HepG2 (cell line): ENCODE results near the gene ENGASE. TPM values are rescaled to one million over a fixed set of nuclear protein-coding genes. Genes with fewer than 3 reads are reported as not detected.

Source experiments
- EP300 ChIP-seq, 3 experiments: sonication (generic) in 1 of 3; formaldehyde crosslinking in 1 of 3; IDR thresholded peaks; 2 replicates each; pipeline versions ENCODE4 v1.5.1 to v1.6.1; 2011 to 2020; ENCODE audit warnings: low read depth in 2 of 3, low read length in 2 of 3, borderline replicate concordance in 1 of 3, improper control_type of control experiment in 1 of 3, mild to moderate bottlenecking in 1 of 3, missing genetic modification reagents in 1 of 3, moderate library complexity in 1 of 3
- FOXA3 ChIP-seq: IDR thresholded peaks from 2 replicates; pipeline ENCODE4 v1.6.1; 2016; ENCODE audit warnings: missing genetic modification reagents, missing compliant biosample characterization
- KLF11 ChIP-seq: IDR thresholded peaks from 2 replicates; pipeline ENCODE4 v1.6.1; 2016; ENCODE audit warnings: missing compliant biosample characterization
- NCOR1 ChIP-seq: fragments of 200-600 bp; sonication (generic); IDR thresholded peaks from 2 replicates; pipeline ENCODE4 v1.7.0; 2017; ENCODE audit warnings: antibody characterized with exemption, low read length, borderline replicate concordance
- NFKBIZ ChIP-seq: IDR thresholded peaks from 2 replicates; pipeline ENCODE4 v1.6.1; 2018; ENCODE audit warnings: missing genetic modification reagents, missing compliant biosample characterization
- POLR2A ChIP-seq, 2 experiments: IDR thresholded peaks; 2 replicates each; pipeline ENCODE4 v1.6.1; 2011; ENCODE audit warnings: low read depth in 2 of 2, low read length in 2 of 2, mild to moderate bottlenecking in 1 of 2, moderate library complexity in 1 of 2; ENCODE audit not compliant: insufficient read depth in 1 of 2
- RBFOX2 ChIP-seq: fragments of 200-400 bp; formaldehyde crosslinking; IDR thresholded peaks from 2 replicates; pipeline ENCODE4 v1.6.1; 2017; ENCODE audit warnings: low read depth, mild to moderate bottlenecking, low read length
- SIX1 ChIP-seq: sonication (generic); formaldehyde crosslinking; IDR thresholded peaks from 2 replicates; pipeline ENCODE4 v1.4.0; 2020; ENCODE audit warnings: missing genetic modification reagents, borderline replicate concordance
- SOX5 ChIP-seq: IDR thresholded peaks from 2 replicates; pipeline ENCODE4 v1.6.1; 2016; ENCODE audit warnings: borderline replicate concordance
- SRSF1 ChIP-seq: fragments of 200-400 bp; formaldehyde crosslinking; optimal IDR thresholded peaks from 2 replicates; pipeline ENCODE3; 2017; ENCODE audit warnings: mild to moderate bottlenecking, low read depth, low read length, moderate library complexity
- TBX2 ChIP-seq: sonication (generic); formaldehyde crosslinking; IDR thresholded peaks from 2 replicates; pipeline ENCODE4 v1.5.0; 2020; ENCODE audit warnings: missing genetic modification reagents, mild to moderate bottlenecking, borderline replicate concordance
- TP53 ChIP-seq: sonication (generic); formaldehyde crosslinking; conservative IDR thresholded peaks from 2 replicates; pipeline ENCODE4 v1.4.0; 2020; ENCODE audit warnings: missing genetic modification reagents
- ZFP36L1 ChIP-seq: sonication (generic); formaldehyde crosslinking; IDR thresholded peaks from 2 replicates; pipeline ENCODE4 v1.8.0; 2022; ENCODE audit warnings: mild to moderate bottlenecking, missing genetic modification reagents, moderate library complexity
- ZMYM3 ChIP-seq: sonication (generic); formaldehyde crosslinking; IDR thresholded peaks from 2 replicates; pipeline ENCODE4 v1.5.1; 2020; ENCODE audit warnings: mild to moderate bottlenecking, missing genetic modification reagents
- ZNF143 ChIP-seq: sonication (generic); formaldehyde crosslinking; IDR thresholded peaks from 2 replicates; pipeline ENCODE4 v1.4.0; 2020; ENCODE audit warnings: missing genetic modification reagents
- ZNF569 ChIP-seq: sonication (generic); formaldehyde crosslinking; IDR thresholded peaks from 2 replicates; pipeline ENCODE4 v1.5.0; 2020; ENCODE audit warnings: mild to moderate bottlenecking, missing genetic modification reagents, moderate library complexity, borderline replicate concordance
- ZNF678 ChIP-seq: sonication (generic); formaldehyde crosslinking; IDR thresholded peaks from 2 replicates; pipeline ENCODE4 v1.4.0; 2020; ENCODE audit warnings: mild to moderate bottlenecking, missing genetic modification reagents
- ZNF747 ChIP-seq: sonication (generic); formaldehyde crosslinking; IDR thresholded peaks from 2 replicates; pipeline ENCODE4 v1.8.1; 2023; ENCODE audit warnings: missing genetic modification reagents, mild to moderate bottlenecking, borderline replicate concordance
- ZNF761 ChIP-seq: sonication (generic); formaldehyde crosslinking; conservative IDR thresholded peaks from 2 replicates; pipeline ENCODE4 v1.4.0; 2020; ENCODE audit warnings: mild to moderate bottlenecking, missing genetic modification reagents
- ZSCAN29 ChIP-seq: sonication (generic); formaldehyde crosslinking; conservative IDR thresholded peaks from 2 replicates; pipeline ENCODE4 v1.4.0; 2020; ENCODE audit warnings: mild to moderate bottlenecking, missing genetic modification reagents
- polyA plus RNA-seq, 8 experiments: library from polyadenylated mRNA; depleted of rRNA in 3 of 8; stranded (reverse) in 7 of 8; unstranded in 1 of 8; fragments of >200 nt; fragmentation: Illumina TruSeq in 4 of 8; extraction: Trizol in 4 of 8; gene quantifications; 2 replicates each; pipeline versions ENCODE4 v1.2.1 to v1.2.3, GENCODE V29; 2011 to 2016; ENCODE audit warnings: low read depth in 4 of 8, missing spikeins in 1 of 8, mixed read lengths in 1 of 8; ENCODE audit not compliant: insufficient read depth in 1 of 8
- total RNA-seq, 5 experiments: library from RNA; depleted of rRNA; stranded (reverse); fragments of >200 nt; fragmentation: Illumina TruSeq; extraction: Trizol; gene quantifications; 2 replicates each; pipeline ENCODE4 v1.2.3, GENCODE V29; 2016; ENCODE audit warnings: low read depth in 1 of 5
- TF ChIP-seq, protein P1 (sequence below): sonication (generic); formaldehyde crosslinking; IDR thresholded peaks from 2 replicates; pipeline ENCODE4 v1.4.0; 2020; ENCODE audit warnings: mild to moderate bottlenecking, missing genetic modification reagents
- TF ChIP-seq, protein P2 (sequence below): IDR thresholded peaks from 2 replicates; pipeline ENCODE4 v1.6.1; 2016; ENCODE audit warnings: control low read depth
- TF ChIP-seq, protein P3 (sequence below): fragments of 450-650 bp; IDR thresholded peaks from 2 replicates; pipeline ENCODE4 v1.6.1; 2016
- TF ChIP-seq, protein P4 (sequence below): IDR thresholded peaks from 2 replicates; pipeline ENCODE4 v1.6.1; 2016; ENCODE audit warnings: mild to moderate bottlenecking, missing biosample characterization, missing genetic modification reagents
- TF ChIP-seq, protein P5 (sequence below): sonication (generic); formaldehyde crosslinking; IDR thresholded peaks from 2 replicates; pipeline ENCODE4 v1.9.0; 2021; ENCODE audit warnings: missing genetic modification reagents, borderline replicate concordance

ENGASE gene
- total and polyA plus RNA-seq, 2 of the 13 experiments (the other 11 are each of a cell fraction or from before 2014, with no cell fraction given), result 10.6 to 18.1 TPM

DNA sequence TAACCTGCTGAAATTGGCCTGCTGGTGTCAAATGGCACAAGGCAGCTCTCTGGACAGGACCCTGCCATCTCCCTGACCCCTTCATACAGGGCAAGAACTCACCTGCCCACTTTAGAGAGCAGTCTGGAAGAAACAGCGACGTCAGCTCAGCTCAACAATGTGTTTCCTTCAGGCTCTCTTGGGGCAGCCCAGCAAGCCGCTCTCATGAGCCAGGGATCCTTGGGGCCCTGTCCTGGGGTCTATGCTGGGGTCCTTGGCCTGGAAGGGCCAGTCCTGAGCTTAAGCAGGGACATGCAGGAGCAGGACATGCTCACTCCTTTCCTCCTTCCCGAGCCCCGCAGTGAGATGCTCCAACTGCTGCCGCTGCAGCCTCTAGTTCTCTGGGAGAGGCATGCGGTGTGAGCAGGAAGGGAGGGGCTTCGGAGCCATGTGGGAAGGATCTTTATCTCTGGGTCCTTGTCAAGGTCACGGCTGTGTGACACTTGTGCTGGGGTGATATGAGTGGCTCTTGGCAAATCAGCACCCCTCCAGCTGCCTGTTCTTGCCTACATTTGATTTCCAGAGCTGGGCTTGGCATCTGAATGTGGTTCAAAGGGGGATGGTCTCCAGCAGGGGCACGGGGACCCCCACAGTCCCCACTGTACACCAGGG is 47.2 kb upstream of the ENGASE start (continued):
- TF ChIP-seq, protein P1, sequence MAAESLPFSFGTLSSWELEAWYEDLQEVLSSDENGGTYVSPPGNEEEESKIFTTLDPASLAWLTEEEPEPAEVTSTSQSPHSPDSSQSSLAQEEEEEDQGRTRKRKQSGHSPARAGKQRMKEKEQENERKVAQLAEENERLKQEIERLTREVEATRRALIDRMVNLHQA (CRISPR knock-in tag), result no peak
- TF ChIP-seq SRSF1 (peak; percentile 83), SIX1 (CRISPR knock-in tag) (0 out of 2 replicates have a peak, but pooled peaks have one; percentile 7), NCOR1 (no peak; the same call in 1 of the 2 replicates), ZNF761 (CRISPR knock-in tag) (no peak), ZNF569 (CRISPR knock-in tag) (no peak), TBX2 (CRISPR knock-in tag) (peak; percentile 69), ZNF678 (no peak), TP53 (no peak), ZNF747 (CRISPR knock-in tag) (peak; percentile 54; the same call in 1 of the 2 replicates), FOXA3 (CRISPR knock-in tag) (peak; percentile 56), ZNF143 (CRISPR knock-in tag) (no peak), NFKBIZ (CRISPR knock-in tag) (no peak; the same call in 1 of the 2 replicates), EP300 (IDR thresholded peaks at IDR 0.05; ENCODE audit: low read depth in 2 of 2, low read length in 2 of 2) (no peak), EP300 (CRISPR knock-in tag; IDR thresholded peaks at IDR 0.05; ENCODE audit: borderline replicate concordance) (peak; percentile 16; the same call in 1 of the 2 replicates), RBFOX2 (peak; percentile 50), KLF11 (CRISPR knock-in tag) (peak; percentile 93), POLR2A (IDR thresholded peaks at IDR 0.05; ENCODE audit: insufficient read depth in 1 of 2, low read depth in 2 of 2, low read length in 2 of 2) (peak; percentile 82 to 97), SOX5 (peak; percentile 70), ZMYM3 (CRISPR knock-in tag) (no peak), ZFP36L1 (no peak), ZSCAN29 (CRISPR knock-in tag) (no peak)
- TF ChIP-seq, protein P2, sequence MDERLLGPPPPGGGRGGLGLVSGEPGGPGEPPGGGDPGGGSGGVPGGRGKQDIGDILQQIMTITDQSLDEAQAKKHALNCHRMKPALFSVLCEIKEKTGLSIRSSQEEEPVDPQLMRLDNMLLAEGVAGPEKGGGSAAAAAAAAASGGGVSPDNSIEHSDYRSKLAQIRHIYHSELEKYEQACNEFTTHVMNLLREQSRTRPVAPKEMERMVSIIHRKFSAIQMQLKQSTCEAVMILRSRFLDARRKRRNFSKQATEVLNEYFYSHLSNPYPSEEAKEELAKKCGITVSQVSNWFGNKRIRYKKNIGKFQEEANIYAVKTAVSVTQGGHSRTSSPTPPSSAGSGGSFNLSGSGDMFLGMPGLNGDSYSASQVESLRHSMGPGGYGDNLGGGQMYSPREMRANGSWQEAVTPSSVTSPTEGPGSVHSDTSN, result no peak
- TF ChIP-seq, protein P3, sequence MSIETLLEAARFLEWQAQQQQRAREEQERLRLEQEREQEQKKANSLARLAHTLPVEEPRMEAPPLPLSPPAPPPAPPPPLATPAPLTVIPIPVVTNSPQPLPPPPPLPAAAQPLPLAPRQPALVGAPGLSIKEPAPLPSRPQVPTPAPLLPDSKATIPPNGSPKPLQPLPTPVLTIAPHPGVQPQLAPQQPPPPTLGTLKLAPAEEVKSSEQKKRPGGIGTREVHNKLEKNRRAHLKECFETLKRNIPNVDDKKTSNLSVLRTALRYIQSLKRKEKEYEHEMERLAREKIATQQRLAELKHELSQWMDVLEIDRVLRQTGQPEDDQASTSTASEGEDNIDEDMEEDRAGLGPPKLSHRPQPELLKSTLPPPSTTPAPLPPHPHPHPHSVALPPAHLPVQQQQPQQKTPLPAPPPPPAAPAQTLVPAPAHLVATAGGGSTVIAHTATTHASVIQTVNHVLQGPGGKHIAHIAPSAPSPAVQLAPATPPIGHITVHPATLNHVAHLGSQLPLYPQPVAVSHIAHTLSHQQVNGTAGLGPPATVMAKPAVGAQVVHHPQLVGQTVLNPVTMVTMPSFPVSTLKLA, result no peak; the same call in 1 of the 2 replicates
- TF ChIP-seq, protein P4, sequence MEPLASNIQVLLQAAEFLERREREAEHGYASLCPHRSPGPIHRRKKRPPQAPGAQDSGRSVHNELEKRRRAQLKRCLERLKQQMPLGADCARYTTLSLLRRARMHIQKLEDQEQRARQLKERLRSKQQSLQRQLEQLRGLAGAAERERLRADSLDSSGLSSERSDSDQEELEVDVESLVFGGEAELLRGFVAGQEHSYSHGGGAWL, result peak; percentile 57; the same call in 1 of the 2 replicates
- TF ChIP-seq, protein P5, sequence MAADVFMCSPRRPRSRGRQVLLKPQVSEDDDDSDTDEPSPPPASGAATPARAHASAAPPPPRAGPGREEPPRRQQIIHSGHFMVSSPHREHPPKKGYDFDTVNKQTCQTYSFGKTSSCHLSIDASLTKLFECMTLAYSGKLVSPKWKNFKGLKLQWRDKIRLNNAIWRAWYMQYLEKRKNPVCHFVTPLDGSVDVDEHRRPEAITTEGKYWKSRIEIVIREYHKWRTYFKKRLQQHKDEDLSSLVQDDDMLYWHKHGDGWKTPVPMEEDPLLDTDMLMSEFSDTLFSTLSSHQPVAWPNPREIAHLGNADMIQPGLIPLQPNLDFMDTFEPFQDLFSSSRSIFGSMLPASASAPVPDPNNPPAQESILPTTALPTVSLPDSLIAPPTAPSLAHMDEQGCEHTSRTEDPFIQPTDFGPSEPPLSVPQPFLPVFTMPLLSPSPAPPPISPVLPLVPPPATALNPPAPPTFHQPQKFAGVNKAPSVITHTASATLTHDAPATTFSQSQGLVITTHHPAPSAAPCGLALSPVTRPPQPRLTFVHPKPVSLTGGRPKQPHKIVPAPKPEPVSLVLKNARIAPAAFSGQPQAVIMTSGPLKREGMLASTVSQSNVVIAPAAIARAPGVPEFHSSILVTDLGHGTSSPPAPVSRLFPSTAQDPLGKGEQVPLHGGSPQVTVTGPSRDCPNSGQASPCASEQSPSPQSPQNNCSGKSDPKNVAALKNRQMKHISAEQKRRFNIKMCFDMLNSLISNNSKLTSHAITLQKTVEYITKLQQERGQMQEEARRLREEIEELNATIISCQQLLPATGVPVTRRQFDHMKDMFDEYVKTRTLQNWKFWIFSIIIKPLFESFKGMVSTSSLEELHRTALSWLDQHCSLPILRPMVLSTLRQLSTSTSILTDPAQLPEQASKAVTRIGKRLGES (CRISPR knock-in tag), result no peak
